Measurements from ENCODE around the gene SPATA25. TPM values are rescaled to one million over a fixed set of nuclear protein-coding genes. Genes with fewer than 3 reads are reported as not detected.

SPATA25 gene
- total and polyA plus RNA-seq, 2 donors = 3.1 to 5.1 TPM

- DNase-seq (ENCODE audit: low read depth in 6 of 9, low spot score in 9 of 9) = no peak
- Histone ChIP-seq H3K9me3 (ENCODE audit: control insufficient read depth in 2 of 2, insufficient read depth in 1 of 2, low read length in 1 of 2) (no peaks in the 10 kb centered on the region), H3K36me3 (ENCODE audit: control insufficient read depth in 2 of 2, insufficient read depth in 2 of 2, low read length in 1 of 2) (peaks cover 39 to 51% of the 10 kb centered on the region in 2 donors), H3K27me3 (ENCODE audit: control insufficient read depth in 2 of 2, insufficient read depth in 1 of 2, low read length in 1 of 2) (no peaks in the 10 kb centered on the region), H3K4me3 (ENCODE audit: low read length in 2 of 2) (no peak overlapping the region), H3K4me1 (ENCODE audit: control insufficient read depth in 2 of 2, insufficient read depth in 2 of 2, low read length in 2 of 2) (no peaks in the 10 kb centered on the region), H3K27ac (ENCODE audit: low read depth in 1 of 2, low read length in 1 of 2) (no peak overlapping the region)
- 97% methylated on average over 8 of the region's 8 CpGs for WGBS
Measured at GRCh38 chr20:45848969-45849582, 38.3 kb downstream of the SPATA25 start.

DNA sequence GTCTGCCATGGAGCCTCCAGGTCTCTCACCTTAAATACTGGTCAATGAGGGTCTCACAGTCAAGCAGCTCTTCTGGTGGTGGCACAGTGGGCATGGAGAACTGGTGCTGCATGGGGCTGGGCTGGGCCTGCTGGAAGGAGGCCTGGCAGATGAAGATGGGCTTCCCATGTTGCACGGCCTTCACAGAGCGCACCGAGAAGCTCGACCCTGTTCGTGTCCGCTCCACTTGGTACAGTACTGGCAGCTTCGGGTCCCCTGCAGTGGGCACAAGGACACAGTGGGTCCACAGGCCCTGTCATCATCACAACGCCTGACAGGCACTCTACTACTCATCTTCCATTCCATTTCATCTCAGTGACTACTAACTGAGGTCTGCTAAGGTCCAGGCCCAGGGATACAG is 39.0 kb downstream of the SPATA25 start:
- no peak for DNase-seq (ENCODE audit: low read depth in 6 of 9, low spot score in 9 of 9)
- Histone ChIP-seq H3K27me3 (ENCODE audit: control insufficient read depth in 2 of 2, insufficient read depth in 1 of 2, low read length in 1 of 2) (no peaks in the 10 kb centered on the region), H3K4me1 (ENCODE audit: control insufficient read depth in 2 of 2, insufficient read depth in 2 of 2, low read length in 2 of 2) (no peaks in the 10 kb centered on the region), H3K4me3 (ENCODE audit: low read length in 2 of 2) (no peak overlapping the region), H3K9me3 (ENCODE audit: control insufficient read depth in 2 of 2, insufficient read depth in 1 of 2, low read length in 1 of 2) (no peaks in the 10 kb centered on the region), H3K36me3 (ENCODE audit: control insufficient read depth in 2 of 2, insufficient read depth in 2 of 2, low read length in 1 of 2) (peaks cover 43 to 58% of the 10 kb centered on the region in 2 donors), H3K27ac (ENCODE audit: low read depth in 1 of 2, low read length in 1 of 2) (no peak overlapping the region)
- WGBS = 98% methylated on average over 8 of the region's 8 CpGs

- H3K4me1 ChIP-seq (ENCODE audit: control insufficient read depth in 2 of 2, insufficient read depth in 2 of 2, low read length in 2 of 2) = no peaks in the 10 kb centered on the region
- H3K36me3 ChIP-seq (ENCODE audit: control insufficient read depth in 2 of 2, insufficient read depth in 2 of 2, low read length in 1 of 2) = peaks cover 60 to 76% of the 10 kb centered on the region in 2 donors
- no peak for DNase-seq (ENCODE audit: low read depth in 6 of 9, low spot score in 9 of 9)
- no peak overlapping the region for H3K27ac ChIP-seq (ENCODE audit: low read depth in 1 of 2, low read length in 1 of 2)
- no peak overlapping the region for H3K4me3 ChIP-seq (ENCODE audit: low read length in 2 of 2)
- no peaks in the 10 kb centered on the region for H3K9me3 ChIP-seq (ENCODE audit: control insufficient read depth in 2 of 2, insufficient read depth in 1 of 2, low read length in 1 of 2)
- H3K27me3 ChIP-seq (ENCODE audit: control insufficient read depth in 2 of 2, insufficient read depth in 1 of 2, low read length in 1 of 2) = no peaks in the 10 kb centered on the region
Measured at GRCh38 chr20:45845452-45845851, 42.0 kb downstream of the SPATA25 start.

GRCh38 chr20:45843506-45843905 is 43.9 kb downstream of the SPATA25 start:
- no peaks in the 10 kb centered on the region for H3K27me3 ChIP-seq (ENCODE audit: control insufficient read depth in 2 of 2, insufficient read depth in 1 of 2, low read length in 1 of 2)
- DNase-seq (ENCODE audit: low read depth in 6 of 9, low spot score in 9 of 9) = no peak
- H3K9me3 ChIP-seq (ENCODE audit: control insufficient read depth in 2 of 2, insufficient read depth in 1 of 2, low read length in 1 of 2) = no peaks in the 10 kb centered on the region
- 98% methylated on average over 14 of the region's 14 CpGs for WGBS
- H3K4me3 ChIP-seq (ENCODE audit: low read length in 2 of 2) = no peak overlapping the region
- H3K27ac ChIP-seq (ENCODE audit: low read depth in 1 of 2, low read length in 1 of 2) = no peak overlapping the region
- H3K36me3 ChIP-seq (ENCODE audit: control insufficient read depth in 2 of 2, insufficient read depth in 2 of 2, low read length in 1 of 2) = peaks cover 55 to 74% of the 10 kb centered on the region in 2 donors
- no peaks in the 10 kb centered on the region for H3K4me1 ChIP-seq (ENCODE audit: control insufficient read depth in 2 of 2, insufficient read depth in 2 of 2, low read length in 2 of 2)

DNA sequence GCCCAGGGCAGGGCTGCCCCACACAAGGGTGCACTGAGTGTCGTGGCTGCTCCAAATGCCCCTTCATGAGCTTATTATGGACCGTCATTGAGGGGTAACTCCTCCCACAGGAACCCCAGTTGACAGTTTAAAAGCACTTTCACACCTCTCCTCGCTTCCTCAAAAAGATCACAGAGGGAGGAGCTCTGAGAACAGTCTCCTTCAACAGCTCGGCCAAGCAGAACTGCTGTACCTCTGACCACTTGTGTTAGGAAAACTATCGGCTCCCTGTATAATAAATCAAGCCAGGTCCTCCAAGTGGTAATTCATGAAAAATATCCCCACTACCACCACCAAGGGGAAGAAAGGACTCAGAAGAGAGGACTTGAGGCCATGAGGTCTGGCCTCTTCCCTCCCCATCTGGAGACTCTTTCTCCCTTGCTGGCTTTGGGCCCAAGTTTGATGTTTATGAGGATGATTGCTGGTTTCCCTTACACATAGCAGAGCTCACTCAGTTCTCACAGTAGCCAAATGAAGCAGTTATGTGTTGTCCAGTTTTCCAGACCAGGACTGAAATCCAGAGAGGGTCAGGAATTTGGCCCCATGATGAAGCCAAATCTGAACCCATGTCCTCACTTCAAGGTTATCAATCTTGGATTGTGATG is 45.1 kb downstream of the SPATA25 start:
- Histone ChIP-seq H3K27ac (ENCODE audit: low read depth in 1 of 2, low read length in 1 of 2) (no peak overlapping the region), H3K4me3 (ENCODE audit: low read length in 2 of 2) (no peak overlapping the region), H3K27me3 (ENCODE audit: control insufficient read depth in 2 of 2, insufficient read depth in 1 of 2, low read length in 1 of 2) (no peaks in the 10 kb centered on the region), H3K9me3 (ENCODE audit: control insufficient read depth in 2 of 2, insufficient read depth in 1 of 2, low read length in 1 of 2) (no peaks in the 10 kb centered on the region), H3K36me3 (ENCODE audit: control insufficient read depth in 2 of 2, insufficient read depth in 2 of 2, low read length in 1 of 2) (peaks cover 52 to 63% of the 10 kb centered on the region in 2 donors), H3K4me1 (ENCODE audit: control insufficient read depth in 2 of 2, insufficient read depth in 2 of 2, low read length in 2 of 2) (no peaks in the 10 kb centered on the region)
- WGBS = 74% methylated on average over 5 of the region's 5 CpGs
- DNase-seq (ENCODE audit: low read depth in 6 of 9, low spot score in 9 of 9) = no peak

DNA sequence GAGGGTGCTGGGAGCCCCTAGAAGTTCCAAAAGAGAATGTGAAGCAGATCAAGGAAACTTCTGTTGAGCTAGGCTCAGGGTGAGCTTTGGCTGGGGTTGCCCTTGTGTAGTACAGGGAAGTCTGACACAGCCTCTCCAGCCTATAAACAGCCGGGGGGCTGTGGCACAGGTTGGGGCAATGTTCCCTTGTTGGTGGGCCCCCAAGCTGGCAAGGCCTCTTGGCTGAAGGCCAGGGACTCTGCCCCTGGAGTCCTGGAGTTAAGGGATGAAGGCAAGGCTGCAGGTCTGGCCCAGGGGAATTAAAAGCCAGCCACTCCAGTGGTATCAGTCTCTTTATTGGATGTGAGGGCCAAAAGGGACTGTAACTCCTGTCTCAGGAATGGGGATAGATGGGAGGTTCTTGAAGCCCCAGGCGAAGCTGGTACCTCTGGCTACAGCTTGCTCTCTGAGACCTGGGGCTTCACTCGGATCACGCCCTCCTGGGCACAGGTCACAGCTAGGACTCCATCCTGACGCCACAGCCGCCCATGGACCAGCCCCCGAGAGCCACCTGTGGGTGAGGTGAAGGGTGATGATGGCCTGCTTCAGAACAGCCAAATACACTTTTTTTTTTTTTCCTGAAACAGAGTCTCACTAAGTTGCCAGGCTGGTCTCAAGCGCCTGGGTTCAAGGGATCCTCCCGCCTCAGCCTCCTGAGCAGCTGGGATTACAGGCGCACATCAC is 45.9 kb downstream of the SPATA25 start:
- no peaks in the 10 kb centered on the region for H3K4me1 ChIP-seq (ENCODE audit: control insufficient read depth in 2 of 2, insufficient read depth in 2 of 2, low read length in 2 of 2)
- 99% methylated on average over 10 of the region's 10 CpGs for WGBS
- H3K27me3 ChIP-seq (ENCODE audit: control insufficient read depth in 2 of 2, insufficient read depth in 1 of 2, low read length in 1 of 2) = no peaks in the 10 kb centered on the region
- H3K36me3 ChIP-seq (ENCODE audit: control insufficient read depth in 2 of 2, insufficient read depth in 2 of 2, low read length in 1 of 2) = peaks cover 46 to 57% of the 10 kb centered on the region in 2 donors
- DNase-seq (ENCODE audit: low read depth in 6 of 9, low spot score in 9 of 9) = no peak
- no peaks in the 10 kb centered on the region for H3K9me3 ChIP-seq (ENCODE audit: control insufficient read depth in 2 of 2, insufficient read depth in 1 of 2, low read length in 1 of 2)
- H3K27ac ChIP-seq (ENCODE audit: low read depth in 1 of 2, low read length in 1 of 2) = no peak overlapping the region
- no peak overlapping the region for H3K4me3 ChIP-seq (ENCODE audit: low read length in 2 of 2)

DNA sequence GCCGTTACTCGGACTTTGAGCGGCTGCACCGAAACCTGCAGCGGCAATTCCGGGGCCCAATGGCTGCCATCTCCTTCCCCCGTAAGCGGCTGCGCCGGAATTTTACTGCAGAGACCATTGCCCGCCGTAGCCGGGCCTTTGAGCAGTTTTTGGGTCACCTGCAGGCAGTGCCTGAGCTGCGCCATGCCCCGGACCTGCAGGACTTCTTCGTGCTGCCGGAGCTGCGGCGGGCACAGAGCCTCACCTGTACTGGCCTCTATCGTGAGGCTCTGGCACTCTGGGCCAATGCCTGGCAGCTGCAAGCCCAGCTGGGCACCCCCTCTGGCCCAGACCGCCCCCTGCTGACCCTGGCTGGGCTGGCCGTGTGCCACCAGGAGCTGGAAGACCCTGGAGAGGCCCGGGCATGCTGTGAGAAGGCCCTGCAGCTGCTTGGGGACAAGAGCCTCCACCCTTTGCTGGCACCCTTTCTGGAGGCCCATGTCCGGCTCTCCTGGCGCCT is 46.7 kb downstream of the SPATA25 start:
- H3K36me3 ChIP-seq (ENCODE audit: control insufficient read depth in 2 of 2, insufficient read depth in 2 of 2, low read length in 1 of 2) = peaks cover 38 to 51% of the 10 kb centered on the region in 2 donors

DNA sequence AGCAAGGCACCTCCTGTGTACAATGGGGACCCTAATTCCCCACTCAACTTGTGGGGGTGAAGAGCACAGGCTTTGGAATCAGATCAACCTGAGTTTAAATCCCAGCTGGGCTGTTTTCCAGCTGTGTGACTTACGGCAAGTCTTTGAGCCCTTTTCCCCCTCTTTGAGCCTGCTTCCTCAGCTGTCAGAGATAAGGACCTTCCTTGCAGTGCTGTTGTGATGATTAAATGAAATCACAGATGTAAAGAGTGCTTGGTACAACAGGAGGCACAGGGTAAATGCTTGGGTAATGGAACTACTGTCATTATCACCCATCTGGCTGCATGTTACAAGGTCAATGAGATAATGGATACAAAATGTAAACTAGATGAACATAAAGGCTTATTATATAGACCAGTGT is 50.6 kb downstream of the SPATA25 start:
- WGBS = 91% methylated on average over 1 of the region's 1 CpG
- Histone ChIP-seq H3K4me3 (ENCODE audit: low read length in 2 of 2) (no peak overlapping the region), H3K27ac (ENCODE audit: low read depth in 1 of 2, low read length in 1 of 2) (no peak overlapping the region)

More for the DNA sequence above, 46.7 kb downstream of the SPATA25 start:
- 97% methylated on average over 25 of the region's 25 CpGs for WGBS
- Histone ChIP-seq H3K4me1 (ENCODE audit: control insufficient read depth in 2 of 2, insufficient read depth in 2 of 2, low read length in 2 of 2) (no peaks in the 10 kb centered on the region), H3K27me3 (ENCODE audit: control insufficient read depth in 2 of 2, insufficient read depth in 1 of 2, low read length in 1 of 2) (no peaks in the 10 kb centered on the region), H3K27ac (ENCODE audit: low read depth in 1 of 2, low read length in 1 of 2) (no peak overlapping the region), H3K4me3 (ENCODE audit: low read length in 2 of 2) (no peak overlapping the region), H3K9me3 (ENCODE audit: control insufficient read depth in 2 of 2, insufficient read depth in 1 of 2, low read length in 1 of 2) (no peaks in the 10 kb centered on the region)
- no peak for DNase-seq (ENCODE audit: low read depth in 6 of 9, low spot score in 9 of 9)

More for the DNA sequence above, 50.6 kb downstream of the SPATA25 start:
- H3K4me1 ChIP-seq (ENCODE audit: control insufficient read depth in 2 of 2, insufficient read depth in 2 of 2, low read length in 2 of 2) = peaks cover 6 to 7% of the 10 kb centered on the region in 2 donors
- peaks cover 9 to 19% of the 10 kb centered on the region in 2 donors for H3K36me3 ChIP-seq (ENCODE audit: control insufficient read depth in 2 of 2, insufficient read depth in 2 of 2, low read length in 1 of 2)
- H3K27me3 ChIP-seq (ENCODE audit: control insufficient read depth in 2 of 2, insufficient read depth in 1 of 2, low read length in 1 of 2) = peaks cover 22 to 32% of the 10 kb centered on the region in 2 donors
- no peak for DNase-seq (ENCODE audit: low read depth in 6 of 9, low spot score in 9 of 9)
- no peaks in the 10 kb centered on the region for H3K9me3 ChIP-seq (ENCODE audit: control insufficient read depth in 2 of 2, insufficient read depth in 1 of 2, low read length in 1 of 2)
